H1 (cell line): ENCODE measurements around the gene TBC1D22A. TPM values are rescaled to one million over a fixed set of nuclear protein-coding genes. Genes with fewer than 3 reads are reported as not detected.

Experiments used
- CTCF ChIA-PET: fragments of 300-600 bp; sonication (Branson Sonifier 250); formaldehyde crosslinking; loops from one replicate; lab custom pipeline; 2021; ENCODE audit not compliant: partially characterized antibody; lab: Charles Lee
- POLR2A ChIA-PET: fragments of 300-600 bp; sonication (Branson Sonifier 250); formaldehyde crosslinking; loops from one replicate; lab custom pipeline; 2021; ENCODE audit warnings: inconsistent platforms; ENCODE audit not compliant: partially characterized antibody; lab: Charles Lee
- DNase-seq, 2 experiments: peaks; one replicate each; pipeline versions ENCODE4 v3.0.0 to v3.0.0-alpha.2; 2010 to 2022; ENCODE audit warnings: low spot score in 2 of 2, low read depth in 1 of 2, mixed read lengths in 1 of 2
- FAIRE-seq: peaks from 2 replicates; lab custom pipeline; 2011; peaks lifted over from hg19 to GRCh38; lab: Jason Lieb, UNC
- H2AFZ ChIP-seq: 2 replicates; pipeline ENCODE4 v1.8.1; 2012; ENCODE audit warnings: low read length, inconsistent platforms
- H2AK5ac ChIP-seq: 2 replicates; pipeline ENCODE4 v1.6.1; 2013; ENCODE audit warnings: low read depth, low read length
- H2BK120ac ChIP-seq: replicated peaks from 2 replicates; pipeline ENCODE3; 2013; ENCODE audit warnings: low read depth, low read length, inconsistent platforms
- H2BK12ac ChIP-seq: 2 replicates; pipeline ENCODE4 v1.6.1; 2013; ENCODE audit warnings: low read depth, low read length
- H2BK15ac ChIP-seq: 2 replicates; pipeline ENCODE4 v1.6.1; 2013; ENCODE audit warnings: low read length
- H2BK20ac ChIP-seq: 2 replicates; pipeline ENCODE4 v1.6.1; 2013; ENCODE audit warnings: low read length
- H2BK5ac ChIP-seq: 2 replicates; pipeline ENCODE4 v1.6.1; 2013; ENCODE audit warnings: low read depth, low read length
- H3K14ac ChIP-seq: 2 replicates; pipeline ENCODE4 v1.6.1; 2013; ENCODE audit warnings: inconsistent platforms; ENCODE audit not compliant: insufficient read length
- H3K18ac ChIP-seq: 2 replicates; pipeline ENCODE4 v1.6.1; 2013; ENCODE audit warnings: low read length; ENCODE audit errors: extremely low read depth
- H3K23ac ChIP-seq: 2 replicates; pipeline ENCODE4 v1.6.1; 2013; ENCODE audit warnings: inconsistent platforms; ENCODE audit not compliant: insufficient read length
- H3K23me2 ChIP-seq: 2 replicates; pipeline ENCODE4 v1.6.1; 2013; ENCODE audit warnings: low read depth, low read length
- H3K27ac ChIP-seq: 2 replicates; pipeline ENCODE4 v1.6.1; 2011; ENCODE audit warnings: low read depth, low read length, inconsistent platforms
- H3K27me3 ChIP-seq, 4 experiments: replicated peaks in 1 of 4; 1 replicate in 1 of 4; 2 replicates in 3 of 4; pipeline versions ENCODE4 v1.6.1 to v1.8.1; 2011 to 2013; ENCODE audit warnings: low read length in 3 of 4, mild to moderate bottlenecking in 3 of 4, inconsistent platforms in 2 of 4, mixed read lengths in 2 of 4, moderate library complexity in 1 of 4; ENCODE audit not compliant: control insufficient read depth in 3 of 4, insufficient read depth in 3 of 4; ENCODE audit errors: extremely low read depth in 1 of 4
- H3K36me3 ChIP-seq, 4 experiments: 2 replicates each; pipeline versions ENCODE4 v1.6.1 to v1.8.1; 2011 to 2013; ENCODE audit warnings: mild to moderate bottlenecking in 4 of 4, low read length in 3 of 4, moderate library complexity in 2 of 4, control low read depth in 1 of 4, inconsistent platforms in 1 of 4; ENCODE audit not compliant: insufficient read depth in 4 of 4, control insufficient read depth in 2 of 4
- H3K4ac ChIP-seq: replicated peaks from 2 replicates; pipeline ENCODE3; 2013; ENCODE audit warnings: low read length, low read depth, mixed read lengths, inconsistent platforms; ENCODE audit not compliant: insufficient read length
- H3K4me1 ChIP-seq, 4 experiments: replicated peaks in 1 of 4; 1 replicate in 1 of 4; 2 replicates in 3 of 4; pipeline versions ENCODE4 v1.6.1 to v1.8.1; 2011 to 2013; ENCODE audit warnings: low read length in 3 of 4, inconsistent platforms in 2 of 4, mixed read lengths in 1 of 4; ENCODE audit not compliant: insufficient read depth in 4 of 4, control insufficient read depth in 3 of 4
- H3K4me2 ChIP-seq, 2 experiments: 2 replicates each; pipeline versions ENCODE4 v1.6.1 to v1.8.1; 2011 to 2013; ENCODE audit warnings: low read depth in 2 of 2, low read length in 2 of 2, control low read depth in 1 of 2, inconsistent platforms in 1 of 2, mild to moderate bottlenecking in 1 of 2; ENCODE audit not compliant: insufficient read depth in 1 of 2
- H3K4me3 ChIP-seq, 4 experiments: fragments of 200-600, 300-600 bp in 1 of 4; sonication (generic), shearing (Covaris generic), sonication (Bioruptor Twin) in 1 of 4; 2 replicates each; pipeline versions ENCODE4 v1.5.1 to v1.8.1; 2011 to 2016; ENCODE audit warnings: low read length in 4 of 4, low read depth in 3 of 4, control low read depth in 2 of 4, inconsistent platforms in 2 of 4, mild to moderate bottlenecking in 2 of 4, mixed read lengths in 1 of 4, moderate library complexity in 1 of 4; ENCODE audit not compliant: insufficient read depth in 2 of 4; ENCODE audit errors: extremely low read depth in 1 of 4
- H3K56ac ChIP-seq: replicated peaks from 2 replicates; pipeline ENCODE3; 2013; ENCODE audit warnings: low read depth, mild to moderate bottlenecking, mixed read lengths, low read length, inconsistent platforms; ENCODE audit not compliant: insufficient read length
- H3K79me1 ChIP-seq: 2 replicates; pipeline ENCODE4 v1.6.1; 2013; ENCODE audit warnings: low read depth, low read length, control low read depth
- H3K79me2 ChIP-seq, 2 experiments: 2 replicates each; pipeline versions ENCODE4 v1.6.1 to v1.8.1; 2012 to 2013; ENCODE audit warnings: low read length in 2 of 2, mild to moderate bottlenecking in 2 of 2, inconsistent platforms in 1 of 2; ENCODE audit not compliant: insufficient read depth in 2 of 2, control insufficient read depth in 1 of 2
- H3K9ac ChIP-seq, 4 experiments: replicated peaks in 1 of 4; 1 replicate in 1 of 4; 2 replicates in 3 of 4; pipeline versions ENCODE4 v1.6.1 to v1.8.1; 2011 to 2013; ENCODE audit warnings: low read depth in 3 of 4, low read length in 3 of 4, control low read depth in 2 of 4, mild to moderate bottlenecking in 2 of 4, moderate library complexity in 2 of 4, inconsistent platforms in 1 of 4; ENCODE audit errors: extremely low read depth in 1 of 4
- H3K9me3 ChIP-seq, 2 experiments: 2 replicates each; pipeline versions ENCODE4 v1.6.1 to v1.8.1; 2012 to 2013; ENCODE audit warnings: mild to moderate bottlenecking in 2 of 2, moderate library complexity in 2 of 2, control low read depth in 1 of 2, inconsistent platforms in 1 of 2, low read depth in 1 of 2, low read length in 1 of 2, mixed read lengths in 1 of 2; ENCODE audit not compliant: insufficient read depth in 2 of 2
- H4K20me1 ChIP-seq, 2 experiments: replicated peaks in 1 of 2; 2 replicates each; pipeline versions ENCODE3 to v1.8.1; 2011 to 2013; ENCODE audit warnings: inconsistent platforms in 2 of 2, low read length in 2 of 2, mild to moderate bottlenecking in 1 of 2; ENCODE audit not compliant: insufficient read depth in 2 of 2, control insufficient read depth in 1 of 2
- H4K5ac ChIP-seq: 2 replicates; pipeline ENCODE4 v1.6.1; 2013; ENCODE audit warnings: low read length, low read depth, mixed read lengths, inconsistent platforms; ENCODE audit not compliant: insufficient read length
- H4K8ac ChIP-seq: 2 replicates; pipeline ENCODE4 v1.8.0; 2013; ENCODE audit warnings: mild to moderate bottlenecking, moderate library complexity, low read length, inconsistent platforms; ENCODE audit not compliant: insufficient read depth; ENCODE audit errors: extremely low read depth
- H4K91ac ChIP-seq: replicated peaks from 2 replicates; pipeline ENCODE3; 2013; ENCODE audit warnings: low read length, mixed read lengths, inconsistent platforms; ENCODE audit not compliant: insufficient read length
- ATF3 ChIP-seq: IDR thresholded peaks from 2 replicates; pipeline ENCODE4 v1.6.1; 2011; ENCODE audit warnings: low read depth, mild to moderate bottlenecking, low read length; ENCODE audit not compliant: insufficient read depth
- BACH1 ChIP-seq: IDR thresholded peaks from 2 replicates; pipeline ENCODE4 v1.6.1; 2012; ENCODE audit warnings: low read length, improper control_type of control experiment
- CHD1 ChIP-seq: IDR thresholded peaks from 2 replicates; pipeline ENCODE4 v1.6.1; 2012; ENCODE audit warnings: low read depth, low read length, improper control_type of control experiment
- EP300 ChIP-seq, 2 experiments: IDR thresholded peaks; 1 replicate in 1 of 2; 2 replicates in 1 of 2; pipeline ENCODE4 v1.6.1; 2011 to 2012; ENCODE audit warnings: low read depth in 2 of 2, low read length in 2 of 2, mild to moderate bottlenecking in 2 of 2, borderline replicate concordance in 1 of 2, inconsistent platforms in 1 of 2, moderate library complexity in 1 of 2
- KDM1A ChIP-seq: fragments of 200-600, 300-600 bp; sonication (generic); IDR thresholded peaks from 2 replicates; pipeline ENCODE4 v1.7.1; 2016; ENCODE audit warnings: mild to moderate bottlenecking, low read length, borderline replicate concordance
- KDM4A ChIP-seq: IDR thresholded peaks from one replicate; pipeline ENCODE4 v1.7.1; 2012; ENCODE audit warnings: low read depth, mild to moderate bottlenecking, moderate library complexity, low read length, inconsistent platforms; ENCODE audit not compliant: severe bottlenecking
- POLR2A ChIP-seq, 2 experiments: IDR thresholded peaks; 1 replicate in 1 of 2; 2 replicates in 1 of 2; pipeline ENCODE4 v1.6.1; 2011; ENCODE audit warnings: low read depth in 2 of 2, low read length in 2 of 2, mild to moderate bottlenecking in 2 of 2; ENCODE audit errors: control extremely low read depth in 1 of 2
- RXRA ChIP-seq: IDR thresholded peaks from 2 replicates; pipeline ENCODE4 v1.6.1; 2011; ENCODE audit warnings: low read depth, mild to moderate bottlenecking, low read length, moderate library complexity; ENCODE audit not compliant: insufficient read depth
- SAP30 ChIP-seq: fragments of 300-600 bp; sonication (generic); IDR thresholded peaks from 2 replicates; pipeline ENCODE4 v1.7.1; 2012; ENCODE audit warnings: low read length, moderate library complexity, mild to moderate bottlenecking, inconsistent platforms; ENCODE audit not compliant: insufficient read depth, insufficient replicate concordance
- SUZ12 ChIP-seq: fragments of 200-600 bp; sonication (generic); IDR thresholded peaks from 2 replicates; pipeline ENCODE4 v1.6.1; 2012; ENCODE audit warnings: mild to moderate bottlenecking, inconsistent platforms, low read length, moderate library complexity, mixed read lengths
- TAF7 ChIP-seq: optimal IDR thresholded peaks from 2 replicates; pipeline ENCODE3; 2011; ENCODE audit warnings: low read depth, mild to moderate bottlenecking, inconsistent platforms, low read length, moderate library complexity, borderline replicate concordance
- TBP ChIP-seq: IDR thresholded peaks from 2 replicates; pipeline ENCODE4 v1.6.1; 2011; ENCODE audit warnings: low read depth, low read length, improper control_type of control experiment
- USF2 ChIP-seq: IDR thresholded peaks from 2 replicates; pipeline ENCODE4 v1.6.1; 2011; ENCODE audit warnings: low read length, improper control_type of control experiment
- WGBS, 2 experiments: shearing (Covaris generic) in 1 of 2; methylation state at CpG; one replicate each; pipeline versions ENCODE4 v1.1.6 to v1.1.7; 2013 to 2015; ENCODE audit warnings: low lambda C conversion rate in 2 of 2, mixed read lengths in 2 of 2, inconsistent platforms in 1 of 2, low coverage in 1 of 2, missing lambda C conversion rate in 1 of 2; ENCODE audit not compliant: insufficient replicate concordance in 2 of 2, insufficient coverage in 1 of 2, insufficient read length in 1 of 2; ENCODE audit errors: extremely low coverage in 1 of 2, missing lambda C conversion rate in 1 of 2; 5-methylcytosine and 5-hydroxymethylcytosine counted together
- polyA plus RNA-seq, 7 experiments: library from polyadenylated mRNA; depleted of rRNA in 3 of 7; stranded (reverse) in 5 of 7; unstranded in 2 of 7; fragments of >200 nt in 5 of 7; fragments of 200-250 nt in 2 of 7; gene quantifications; 1 replicate in 5 of 7; 2 replicates in 1 of 7; 4 replicates in 1 of 7; pipeline versions ENCODE4 v1.2.1 to v1.2.3, GENCODE V29; 2011 to 2013; ENCODE audit warnings: missing spikeins in 2 of 7, mixed read lengths in 2 of 7
- total RNA-seq: library from RNA; stranded (reverse); fragmentation: NEBNext Ultra II Directional; extraction: Animal tissue kit (Norgen Biotek cat#: 25700); gene quantifications from 2 replicates; pipeline ENCODE4 v1.2.1, GENCODE V29; 2021

Gene TBC1D22A
- total and polyA plus RNA-seq, 2 of the 8 experiments (the other 6 are each of a cell fraction or from before 2014, with no cell fraction given), result 11.9 to 18.4 TPM

DNA sequence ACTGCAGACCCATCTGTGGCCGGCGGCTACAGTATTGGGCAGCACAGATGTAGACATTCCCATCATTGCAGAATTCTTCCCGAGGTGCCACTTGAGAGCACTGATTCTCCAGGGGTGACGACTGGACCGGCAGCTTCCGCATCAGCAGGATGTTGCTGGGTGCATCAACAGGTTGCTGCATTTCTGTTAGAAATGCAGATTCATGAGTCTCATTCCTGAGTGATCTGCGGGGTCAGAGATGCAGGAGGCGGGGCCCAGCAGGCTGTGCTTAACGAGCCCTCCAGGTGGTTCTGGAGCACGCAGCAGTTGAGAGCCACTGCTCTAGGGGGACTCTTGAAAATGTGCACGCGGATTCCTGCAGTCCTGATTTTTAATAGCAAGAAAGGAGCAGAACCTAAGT is 321.8 kb downstream of the TBC1D22A start:
- Histone ChIP-seq H3K27me3 (no peaks in the 10 kb centered on the region), H3K18ac (no peak overlapping the region)
- TF ChIP-seq EP300 (IDR thresholded peaks at IDR 0.05; ENCODE audit: borderline replicate concordance in 1 of 2, low read depth in 2 of 2, low read length in 2 of 2) (no peak), TBP (no peak), RXRA (no peak), USF2 (no peak), KDM1A (no peak), ATF3 (no peak), TAF7 (no peak), SAP30 (no peak), CHD1 (no peak), KDM4A (no peak), POLR2A (IDR thresholded peaks at IDR 0.05; ENCODE audit: control extremely low read depth in 1 of 2, low read depth in 2 of 2, low read length in 2 of 2) (no peak), BACH1 (no peak), SUZ12 (no peak)

More for the DNA sequence above, 321.8 kb downstream of the TBC1D22A start:
- H4K91ac ChIP-seq, result no peak overlapping the region
- no peak overlapping the region for H3K9ac ChIP-seq
- H2BK120ac ChIP-seq, result no peak overlapping the region
- ChIA-PET CTCF (no interaction called here), POLR2A (no interaction called here)
- no peak overlapping the region for H3K56ac ChIP-seq
- H3K23ac ChIP-seq, result no peak overlapping the region
- peaks cover 0 to 8% of the 10 kb centered on the region in 2 experiments; a peak in 1 of 4 replicates for H3K9me3 ChIP-seq
- no peaks in the 10 kb centered on the region for H3K23me2 ChIP-seq
- WGBS, 2 experiments, result 63% methylated on average over 12 of the region's 12 CpGs; no CpG with 5 or more reads in 1 of the 2 experiments
- no peak for DNase-seq
- no peak overlapping the region for H3K4me3 ChIP-seq
- H2BK20ac ChIP-seq, result no peak overlapping the region
- no peak overlapping the region for H3K4ac ChIP-seq
- H3K36me3 ChIP-seq, result no peaks in the 10 kb centered on the region
- H3K79me2 ChIP-seq, result no peaks in the 10 kb centered on the region
- FAIRE-seq, result no peak
- H2AK5ac ChIP-seq, result no peak overlapping the region
- no peak overlapping the region for H2BK5ac ChIP-seq
- H2BK15ac ChIP-seq, result no peak overlapping the region
- H2BK12ac ChIP-seq, result no peak overlapping the region
- no peak overlapping the region for H3K27ac ChIP-seq
- H4K5ac ChIP-seq, result no peak overlapping the region
- no peak overlapping the region for H3K4me2 ChIP-seq
- H2AFZ ChIP-seq, result no peak overlapping the region
- H3K4me1 ChIP-seq, result peaks cover 0 to 5% (median 1%) of the 10 kb centered on the region in 4 experiments; a peak in 3 of 7 replicates
- H3K14ac ChIP-seq, result no peak overlapping the region
- H4K20me1 ChIP-seq, result peaks cover 0 to 3% of the 10 kb centered on the region in 2 experiments
- no peak overlapping the region for H4K8ac ChIP-seq
- H3K79me1 ChIP-seq, result no peaks in the 10 kb centered on the region
